HCT116 (cell line): ENCODE results near the gene RASAL2.

Experiments
- CBX3 ChIP-seq: IDR thresholded peaks from 2 replicates; pipeline ENCODE4 v1.6.1; 2012; ENCODE audit warnings: low read depth
- CEBPB ChIP-seq: IDR thresholded peaks from 2 replicates; pipeline ENCODE4 v1.6.1; 2012; ENCODE audit warnings: low read depth
- EZH2 ChIP-seq: fragments of 200-600 bp; sonication (generic); IDR thresholded peaks from 2 replicates; pipeline ENCODE4 v1.6.1; 2017; ENCODE audit warnings: antibody characterized with exemption, mixed run types
- JUND ChIP-seq: IDR thresholded peaks from 2 replicates; pipeline ENCODE4 v1.6.1; 2012
- POLR2AphosphoS5 ChIP-seq: IDR thresholded peaks from 2 replicates; pipeline ENCODE4 v1.6.1; 2011; ENCODE audit warnings: mild to moderate bottlenecking, low read depth, low read length, moderate library complexity
- SIN3A ChIP-seq: IDR thresholded peaks from 2 replicates; pipeline ENCODE4 v1.6.1; 2012; ENCODE audit warnings: low read depth
- SRF ChIP-seq: IDR thresholded peaks from 2 replicates; pipeline ENCODE4 v1.6.1; 2012; ENCODE audit warnings: low read depth
- YY1 ChIP-seq: IDR thresholded peaks from 2 replicates; pipeline ENCODE4 v1.6.1; 2011; ENCODE audit warnings: low read length, low read depth, moderate library complexity, mild to moderate bottlenecking; ENCODE audit not compliant: insufficient replicate concordance; ENCODE audit errors: extremely low read depth
- TF ChIP-seq, protein P1 (sequence below), 3 experiments: fragments of 200-600 bp in 1 of 3; sonication (generic) in 1 of 3; IDR thresholded peaks in 2 of 3; conservative IDR thresholded peaks in 1 of 3; 2 replicates each; pipeline ENCODE4 v1.5.1; 2012 to 2017; ENCODE audit warnings: low read depth in 2 of 3, low read length in 2 of 3, antibody characterized with exemption in 1 of 3, borderline replicate concordance in 1 of 3, control low read depth in 1 of 3, mild to moderate bottlenecking in 1 of 3, mixed read lengths in 1 of 3, mixed run types in 1 of 3, moderate library complexity in 1 of 3; ENCODE audit not compliant: insufficient read depth in 1 of 3
- TF ChIP-seq, protein P2 (sequence below): IDR thresholded peaks from 2 replicates; pipeline ENCODE4 v1.6.1; 2012

DNA sequence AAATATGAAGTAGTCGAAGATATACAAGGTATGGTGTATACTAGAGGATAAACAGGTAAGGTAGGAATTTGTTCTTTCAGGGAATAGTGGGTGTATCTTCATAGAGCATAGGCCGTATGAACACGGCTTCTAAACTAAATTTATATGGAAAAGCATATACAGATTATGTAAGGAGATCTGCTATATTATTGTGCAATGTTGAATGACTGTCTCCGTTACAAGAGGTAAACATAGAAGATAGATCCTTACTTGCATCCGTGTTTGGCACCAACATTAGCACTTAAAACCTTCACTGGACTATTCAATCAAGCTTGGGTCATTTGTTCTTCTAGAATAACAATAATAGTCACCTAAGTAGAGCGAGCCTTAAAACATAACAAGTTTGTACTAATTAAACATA is 357.0 kb downstream of the RASAL2 start:
- TF ChIP-seq, protein P1, sequence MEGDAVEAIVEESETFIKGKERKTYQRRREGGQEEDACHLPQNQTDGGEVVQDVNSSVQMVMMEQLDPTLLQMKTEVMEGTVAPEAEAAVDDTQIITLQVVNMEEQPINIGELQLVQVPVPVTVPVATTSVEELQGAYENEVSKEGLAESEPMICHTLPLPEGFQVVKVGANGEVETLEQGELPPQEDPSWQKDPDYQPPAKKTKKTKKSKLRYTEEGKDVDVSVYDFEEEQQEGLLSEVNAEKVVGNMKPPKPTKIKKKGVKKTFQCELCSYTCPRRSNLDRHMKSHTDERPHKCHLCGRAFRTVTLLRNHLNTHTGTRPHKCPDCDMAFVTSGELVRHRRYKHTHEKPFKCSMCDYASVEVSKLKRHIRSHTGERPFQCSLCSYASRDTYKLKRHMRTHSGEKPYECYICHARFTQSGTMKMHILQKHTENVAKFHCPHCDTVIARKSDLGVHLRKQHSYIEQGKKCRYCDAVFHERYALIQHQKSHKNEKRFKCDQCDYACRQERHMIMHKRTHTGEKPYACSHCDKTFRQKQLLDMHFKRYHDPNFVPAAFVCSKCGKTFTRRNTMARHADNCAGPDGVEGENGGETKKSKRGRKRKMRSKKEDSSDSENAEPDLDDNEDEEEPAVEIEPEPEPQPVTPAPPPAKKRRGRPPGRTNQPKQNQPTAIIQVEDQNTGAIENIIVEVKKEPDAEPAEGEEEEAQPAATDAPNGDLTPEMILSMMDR (IDR thresholded peaks at IDR 0.05 in 2 of 3, conservative IDR thresholded peaks at IDR 0.05 in 1 of 3; ENCODE audit: borderline replicate concordance in 1 of 3, insufficient read depth in 1 of 3, low read depth in 2 of 3, low read length in 2 of 3), result no peak
- TF ChIP-seq SIN3A (no peak), EZH2 (no peak), YY1 (no peak), JUND (no peak), CBX3 (no peak), POLR2AphosphoS5 (no peak), SRF (no peak), CEBPB (no peak)
- TF ChIP-seq, protein P2, sequence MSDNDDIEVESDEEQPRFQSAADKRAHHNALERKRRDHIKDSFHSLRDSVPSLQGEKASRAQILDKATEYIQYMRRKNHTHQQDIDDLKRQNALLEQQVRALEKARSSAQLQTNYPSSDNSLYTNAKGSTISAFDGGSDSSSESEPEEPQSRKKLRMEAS, result no peak
